CD4-positive, alpha-beta T cell treated with Interleukin-4 for 1 hour (primary cell): ENCODE data around the gene FKRP.

Source experiments
- DNase-seq, 2 donors: peaks; one replicate each; pipeline ENCODE4 v3.0.0-alpha.2; 2020 to 2022

Gene FKRP

DNA sequence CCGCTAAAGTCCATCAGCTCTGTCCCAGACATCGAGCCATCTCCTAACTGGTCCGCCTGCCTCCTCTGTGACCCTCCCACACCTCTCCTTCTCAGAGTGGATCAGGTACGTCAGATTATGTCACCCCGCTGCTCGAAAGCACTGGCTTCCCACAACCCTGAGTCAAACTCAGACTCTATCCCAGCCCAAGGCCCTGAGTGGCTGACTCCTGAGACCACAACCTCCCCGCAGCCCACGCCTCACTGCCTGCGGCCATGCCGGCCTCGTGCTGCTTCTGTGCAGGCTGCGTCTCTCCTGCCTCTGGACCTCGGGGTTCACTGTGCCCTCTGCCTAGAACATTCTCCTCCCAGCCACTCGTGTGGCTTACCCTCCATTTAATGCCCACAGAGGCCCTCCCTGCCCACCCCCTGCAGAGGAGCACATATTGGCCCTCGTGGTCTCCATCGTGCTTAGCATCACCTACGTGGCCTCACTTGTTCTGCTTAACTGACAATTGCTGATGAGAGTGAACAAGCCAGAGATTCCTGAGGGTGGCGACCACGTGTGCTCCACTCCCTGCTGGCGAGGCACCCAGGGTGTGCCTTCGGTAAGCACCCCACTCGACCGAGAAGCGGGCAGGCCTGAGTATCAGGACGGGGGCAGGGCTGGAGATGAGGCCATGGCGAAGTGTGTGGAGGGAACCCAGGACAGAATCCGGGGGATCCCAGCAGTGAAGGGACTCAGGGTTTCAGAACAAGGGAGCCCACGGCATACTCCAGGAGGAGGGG lies 13.5 kb upstream of the FKRP start:
- no peak for DNase-seq

DNA sequence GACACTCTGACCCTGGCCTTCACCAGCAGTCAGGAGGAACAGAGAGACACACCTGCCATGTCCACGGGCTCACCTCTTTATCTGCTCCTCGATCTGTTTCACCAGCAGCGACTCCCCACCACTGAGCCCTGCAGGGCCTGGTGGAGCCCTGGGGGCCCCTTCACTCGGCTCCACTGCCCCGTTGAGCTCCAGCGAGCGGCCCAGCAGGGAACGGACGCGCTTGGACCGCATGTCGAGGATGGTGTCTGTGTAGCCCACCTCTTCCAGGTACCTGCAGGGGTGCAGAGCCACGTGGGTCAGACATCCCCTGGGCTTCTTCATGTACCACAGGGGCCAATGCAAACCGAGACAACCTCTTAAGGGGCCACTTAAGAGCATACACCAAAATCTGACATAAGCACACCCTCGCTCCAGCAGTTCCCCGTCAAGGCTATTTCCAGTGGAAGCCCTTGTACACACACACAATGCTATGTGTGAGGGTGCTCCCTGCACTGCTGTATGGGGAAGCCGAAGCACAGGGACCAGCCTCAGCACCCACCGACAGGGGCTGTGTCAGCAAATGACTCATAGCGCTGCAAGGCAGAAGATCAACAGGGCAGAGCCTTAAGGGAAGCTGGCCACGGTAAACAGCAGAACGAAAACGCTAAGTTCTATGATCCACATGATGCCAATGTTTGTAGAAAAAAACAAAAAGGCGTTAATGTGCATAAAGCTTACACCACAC lies 12.7 kb upstream of the FKRP start:
- peak in 1 of 2 donors; percentile 71 for DNase-seq

DNA sequence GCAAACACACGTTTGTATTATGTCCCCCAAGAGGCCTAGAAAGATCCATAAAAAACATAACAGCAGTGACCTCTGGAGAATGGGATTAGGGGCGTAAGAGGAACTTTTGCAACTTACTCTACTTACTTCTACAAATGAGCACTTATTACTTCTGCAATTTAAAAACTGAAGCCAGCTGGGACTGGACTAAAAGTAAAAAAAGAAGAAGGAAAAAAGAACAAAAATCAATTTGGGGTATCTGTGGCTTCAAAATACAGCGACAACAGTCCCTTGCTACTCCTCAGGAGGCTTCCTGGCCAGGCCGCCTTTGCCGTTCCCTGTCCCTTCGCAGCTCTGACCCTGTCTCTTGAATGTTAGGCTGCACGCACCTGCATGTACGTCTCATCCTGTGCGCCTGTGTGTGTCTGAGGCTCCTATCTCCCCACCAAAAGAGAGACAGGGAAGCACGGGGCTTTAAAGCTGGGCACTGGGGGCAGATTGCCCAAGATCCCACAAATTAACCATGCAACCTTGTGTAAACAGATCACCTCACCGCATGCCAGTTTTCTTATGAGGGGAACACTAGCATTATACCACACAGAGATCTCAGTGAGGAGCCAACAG lies 12.1 kb upstream of the FKRP start:
- DNase-seq: no peak

DNA sequence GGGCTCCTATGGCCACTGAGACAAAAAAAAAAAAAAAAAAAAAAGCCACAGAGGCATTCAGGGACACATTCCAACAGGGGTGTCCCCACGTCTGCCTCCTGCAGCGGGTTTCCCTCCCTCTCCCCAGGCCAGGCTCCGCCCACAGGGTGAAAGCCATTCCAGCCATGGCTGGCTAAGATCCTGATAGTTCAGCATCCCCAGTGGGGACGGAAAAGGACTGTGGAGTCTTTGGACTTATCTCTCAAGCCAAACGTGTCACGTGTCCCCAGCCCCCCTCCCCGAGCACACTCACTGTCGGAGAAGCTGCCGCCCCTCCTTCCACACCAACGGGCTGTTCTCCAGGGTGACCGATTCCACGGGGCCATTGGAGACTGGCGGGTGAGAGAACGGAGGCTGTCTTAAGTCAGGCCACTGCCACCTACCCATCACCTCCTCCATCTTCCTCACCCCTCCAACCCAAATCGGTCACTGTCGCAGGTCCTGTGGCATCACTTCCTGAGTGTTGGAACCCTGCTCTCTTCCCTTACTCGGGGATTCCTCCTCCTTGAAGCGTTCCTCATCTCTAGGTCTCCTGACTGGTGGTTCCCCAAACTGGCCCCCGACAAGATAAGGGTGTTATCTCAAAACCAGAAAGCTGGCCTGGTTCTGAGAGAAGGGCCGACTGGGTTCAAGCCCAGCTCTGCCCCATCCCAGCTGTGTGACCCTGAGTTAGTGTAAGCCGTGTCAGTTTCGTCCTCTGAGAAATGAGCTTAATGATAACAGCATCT lies 9.1 kb upstream of the FKRP start:
- DNase-seq: no peak

DNA sequence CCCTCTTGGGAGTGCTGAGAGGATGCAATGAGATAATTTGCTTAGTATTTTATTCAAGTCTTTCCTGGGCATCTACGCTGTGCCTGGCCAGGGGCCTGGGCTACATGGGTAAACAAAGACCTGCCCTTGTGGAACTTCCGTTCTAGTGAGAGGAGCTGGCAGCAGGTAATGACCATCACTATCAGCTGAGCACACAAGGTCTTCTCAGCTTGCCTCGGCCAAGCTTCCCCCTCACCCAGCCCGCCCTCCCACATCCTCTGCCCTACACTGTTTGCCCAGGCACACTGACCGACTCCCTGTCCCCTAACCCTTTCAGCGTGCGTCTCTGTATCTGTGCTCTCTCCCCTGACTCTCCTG lies 8.6 kb upstream of the FKRP start:
- no peak for DNase-seq

DNA sequence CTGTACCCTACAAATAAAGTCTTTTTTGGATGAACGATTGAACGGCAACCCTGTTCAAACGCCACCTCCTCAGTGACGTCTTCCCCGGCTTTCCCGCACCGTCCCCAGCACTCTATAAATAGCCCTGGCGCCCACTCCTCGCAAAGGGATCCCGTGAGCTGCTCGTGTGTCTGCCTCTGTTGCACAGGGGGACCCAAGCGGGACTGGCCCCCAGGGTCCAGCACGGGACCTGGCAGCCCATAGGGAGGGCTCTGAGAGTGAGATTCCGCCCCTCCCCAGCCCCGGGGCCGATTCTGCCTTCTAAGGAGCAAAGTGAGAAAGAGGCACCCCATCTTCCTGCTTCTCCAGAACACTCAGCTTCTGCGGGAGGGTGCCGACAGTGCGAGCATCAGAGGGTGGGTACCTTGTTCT lies 8.1 kb upstream of the FKRP start:
- no peak for DNase-seq

DNA sequence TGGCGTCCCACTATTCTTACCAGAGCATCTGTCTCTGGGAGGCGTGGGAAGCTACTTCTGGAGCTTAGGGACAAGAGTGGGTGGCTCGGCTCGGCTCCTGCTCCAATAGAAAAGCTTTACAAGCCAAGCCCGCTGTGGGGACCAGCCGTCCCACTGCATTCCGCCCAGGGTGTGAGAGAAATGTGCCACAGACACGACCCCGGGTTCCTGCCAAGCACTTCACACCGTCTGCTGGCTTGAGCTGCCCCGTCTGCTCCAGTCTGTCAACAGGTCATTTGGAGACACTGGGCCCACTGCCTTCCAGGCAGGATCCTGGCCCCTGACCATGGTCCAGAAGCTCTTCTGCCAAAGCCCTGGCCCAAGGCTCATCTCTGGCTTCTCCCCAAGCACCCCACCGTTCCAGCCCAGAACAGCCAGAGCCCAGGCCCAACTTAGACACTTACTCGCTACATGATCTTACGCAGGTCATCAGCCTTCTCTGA lies 6.5 kb upstream of the FKRP start:
- DNase-seq: no peak

DNA sequence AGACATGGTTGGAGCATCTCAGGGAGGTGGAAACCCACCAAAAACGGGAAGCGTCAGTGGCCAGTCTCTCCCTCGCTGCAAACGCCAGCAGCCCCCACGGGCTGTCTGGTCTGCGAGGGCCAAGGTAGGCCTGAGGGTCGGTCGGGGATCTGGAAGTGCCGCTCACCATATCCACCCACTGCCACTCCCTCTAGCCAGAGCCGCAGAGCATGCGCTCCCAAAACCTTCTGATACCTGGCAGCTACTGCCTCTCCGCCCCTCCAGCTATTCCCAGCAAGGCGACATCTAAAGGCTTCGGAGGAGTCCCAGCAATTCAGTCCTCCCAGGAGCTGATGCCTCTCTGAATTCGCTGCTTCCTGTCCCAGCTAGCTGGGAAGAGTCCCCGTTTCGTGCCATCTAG lies 4.4 kb upstream of the FKRP start:
- no peak for DNase-seq

DNA sequence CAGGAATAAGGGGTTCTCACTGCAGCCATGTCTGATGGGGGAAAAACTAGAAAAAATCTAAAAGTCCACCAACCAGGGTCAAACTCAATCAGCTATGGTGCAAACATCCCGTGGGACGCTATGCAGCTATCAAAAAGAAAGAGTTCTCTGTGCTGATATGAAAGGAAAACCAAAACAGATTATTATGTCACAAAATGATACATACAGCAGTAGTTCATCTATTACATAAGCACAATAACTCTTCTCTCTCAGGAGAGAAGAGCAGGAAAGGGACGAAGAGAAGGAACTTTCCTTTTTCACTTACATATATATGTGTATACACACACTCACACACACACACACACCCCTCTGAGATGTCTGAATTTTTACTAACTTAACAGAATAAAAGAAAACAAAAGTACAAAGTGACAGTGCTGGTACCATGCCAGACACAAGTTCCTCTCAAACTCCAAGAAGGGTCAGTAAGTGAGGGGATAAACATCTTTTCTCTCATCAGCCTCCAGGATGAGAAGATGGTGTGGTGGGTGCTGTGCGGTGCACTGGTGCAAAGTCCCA lies 2.9 kb upstream of the FKRP start:
- no peak for DNase-seq

DNA sequence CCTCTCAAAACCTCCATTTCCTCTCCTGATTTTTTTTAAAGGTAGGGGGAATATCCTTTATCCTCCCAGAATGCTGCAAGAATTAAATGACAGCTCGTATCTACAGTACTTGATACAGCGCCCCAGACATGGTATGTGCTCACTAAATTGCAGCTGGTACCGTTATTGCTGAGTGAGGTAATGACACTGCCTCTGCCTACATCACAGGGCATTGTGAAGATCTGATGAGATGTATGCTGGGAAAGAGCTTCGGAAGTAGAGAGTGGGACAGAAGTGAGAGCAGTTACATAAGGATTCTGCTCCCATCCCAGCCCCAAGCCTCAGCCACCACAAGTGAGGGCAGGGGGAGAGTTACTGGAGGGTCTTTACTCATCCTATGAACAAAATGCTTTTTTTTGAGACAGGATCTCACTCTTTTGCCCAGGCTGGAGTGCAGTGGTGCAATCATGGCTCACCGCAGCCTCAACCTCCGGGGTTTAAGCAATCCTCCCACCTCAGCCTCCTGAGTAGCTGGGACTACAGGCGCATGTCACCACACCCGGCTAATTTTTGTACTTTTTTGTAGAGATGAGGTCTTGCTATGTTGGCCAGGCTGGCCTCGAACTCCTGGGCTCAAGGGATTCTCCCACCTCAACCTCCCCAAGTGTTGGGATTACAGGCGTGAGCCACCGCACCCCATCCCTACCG lies 1.7 kb upstream of the FKRP start:
- no peak for DNase-seq

DNA sequence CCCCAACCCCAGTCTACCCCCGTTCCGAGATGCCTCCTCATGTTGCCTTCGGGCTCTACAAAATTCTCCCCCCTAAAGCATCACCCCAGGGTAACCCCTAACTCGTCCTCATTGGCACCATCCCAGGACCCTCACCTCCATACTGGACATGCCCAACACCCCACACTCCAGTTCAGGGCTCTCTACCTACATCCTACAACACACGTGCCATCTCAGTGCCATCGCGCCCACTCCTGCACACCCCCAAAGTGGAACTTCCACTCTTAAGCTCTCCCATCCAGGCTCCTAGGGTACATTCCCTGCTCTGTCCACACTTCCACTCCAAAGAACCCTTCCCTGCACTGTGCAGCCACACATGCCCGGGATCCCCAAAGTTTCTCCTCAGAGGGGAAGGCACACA lies 827 bp upstream of the FKRP start:
- no peak for DNase-seq

DNA sequence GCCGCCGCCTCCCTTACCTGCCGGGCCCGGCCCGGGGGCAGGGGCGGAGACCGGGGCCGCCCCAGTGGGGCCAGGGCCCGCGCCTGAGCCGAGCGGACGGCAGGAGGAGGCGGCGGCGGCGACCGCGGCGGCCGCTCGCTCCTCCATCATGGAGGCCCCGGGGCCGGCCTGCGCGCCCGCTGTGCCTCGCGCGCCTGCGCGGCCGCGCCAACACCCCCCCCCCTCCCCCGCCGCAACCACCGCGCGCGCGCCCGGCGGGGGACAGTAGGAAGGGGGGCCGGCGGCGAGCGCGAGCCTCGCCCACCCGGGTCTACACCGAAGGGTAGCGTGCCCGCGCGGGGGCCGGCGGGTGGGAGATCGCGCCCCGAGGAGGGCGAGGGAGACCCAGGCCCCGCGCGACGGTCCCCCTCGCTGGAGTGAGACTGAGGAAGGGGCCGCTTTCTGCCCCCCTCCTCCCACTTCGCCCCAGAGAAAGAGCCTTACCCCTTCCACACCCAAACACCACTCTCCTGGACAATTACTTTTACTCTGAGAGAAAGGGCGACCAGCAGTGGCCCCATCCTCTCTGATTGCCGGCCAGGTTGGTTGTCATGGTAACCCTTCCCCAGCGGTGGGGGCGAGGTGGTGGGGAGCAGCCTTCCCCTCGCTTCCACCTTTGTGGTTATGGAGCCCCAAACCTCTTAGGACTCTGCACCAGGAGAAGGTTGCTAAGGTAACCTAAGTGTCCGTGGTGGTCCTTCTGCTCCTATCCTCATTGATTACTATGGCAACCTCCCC lies 612 bp downstream of the FKRP start, which contains the start of gene STRN4:
TSS of gene STRN4 (minus strand) at position 170 of the 777 bp plus-strand sequence. CDS start at position 150, 20 bp downstream.
- DNase-seq: peak; percentile 61 to 68

DNA sequence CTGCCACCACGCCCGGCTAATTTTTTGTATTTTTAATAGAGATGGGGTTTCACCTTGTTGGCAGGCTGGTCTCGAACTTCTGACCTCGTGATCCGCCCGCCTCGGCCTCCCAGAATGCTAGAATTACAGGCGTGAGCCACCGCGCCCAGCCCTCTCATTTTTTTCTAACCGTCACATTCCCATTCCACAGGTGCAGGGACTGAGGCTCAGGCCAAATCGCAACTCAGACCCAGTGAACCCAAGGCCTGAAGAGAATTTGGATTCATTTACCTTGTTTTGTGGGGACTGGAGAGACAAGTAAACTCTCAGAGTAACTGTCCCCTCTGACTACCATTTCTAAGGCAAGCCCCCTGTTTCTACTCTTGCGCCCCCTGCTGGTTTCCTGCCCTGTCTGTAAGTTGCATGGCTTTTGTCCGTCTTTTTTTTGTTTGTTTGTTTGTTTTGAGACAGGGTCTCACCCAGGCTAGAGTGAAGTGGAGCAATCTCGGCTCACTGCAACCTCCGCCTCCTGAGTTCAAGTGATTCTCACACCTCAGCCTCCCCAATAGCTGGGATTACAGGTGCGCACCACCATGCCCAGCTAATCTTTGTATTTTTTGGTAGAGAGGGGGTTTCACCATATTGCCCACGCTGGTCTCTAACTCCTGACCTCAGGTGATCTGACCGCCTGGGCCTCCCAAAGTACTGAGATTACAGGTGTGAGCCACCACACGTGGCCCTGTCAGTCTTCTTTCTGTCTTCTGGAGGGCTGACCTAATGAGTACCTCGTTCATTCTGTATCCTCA lies 2.7 kb downstream of the FKRP start:
- DNase-seq: peak; percentile 74 to 79

DNA sequence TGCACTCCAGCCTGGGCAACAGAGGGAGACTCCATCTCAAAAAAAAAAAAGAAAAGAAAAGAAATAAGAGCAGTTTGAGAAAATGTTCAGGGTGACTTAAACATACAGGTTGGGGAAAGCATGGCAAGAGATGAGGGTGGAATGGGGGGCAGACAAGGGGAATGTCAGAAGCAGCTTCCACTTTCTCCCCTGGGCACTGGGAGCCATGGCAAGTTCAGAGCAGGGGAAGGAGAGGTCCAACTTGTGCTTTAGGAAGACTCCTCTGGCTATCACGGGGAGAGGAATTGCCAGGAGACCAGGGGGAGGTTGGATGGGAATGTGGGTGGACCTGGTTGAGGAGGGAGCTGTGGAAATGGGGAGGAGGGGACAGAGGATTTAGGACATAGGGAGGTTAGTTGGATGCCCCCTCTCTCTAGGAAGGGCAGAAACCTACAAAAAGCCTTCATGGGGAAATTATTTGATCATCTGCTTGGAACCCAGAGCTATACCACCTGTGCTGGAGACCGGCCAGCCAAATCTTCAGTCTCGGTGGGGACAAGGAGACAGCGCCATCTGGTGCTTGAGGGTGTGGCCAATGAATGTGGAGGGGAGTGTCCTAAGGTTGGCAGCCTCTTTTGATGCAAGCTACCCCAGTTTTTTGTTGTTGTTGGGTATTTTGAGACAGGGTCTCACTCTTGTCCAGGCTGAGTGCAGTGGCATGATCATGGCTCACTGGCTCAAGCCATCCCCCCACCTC lies 7.7 kb downstream of the FKRP start:
- DNase-seq: peak; percentile 73 to 75

DNA sequence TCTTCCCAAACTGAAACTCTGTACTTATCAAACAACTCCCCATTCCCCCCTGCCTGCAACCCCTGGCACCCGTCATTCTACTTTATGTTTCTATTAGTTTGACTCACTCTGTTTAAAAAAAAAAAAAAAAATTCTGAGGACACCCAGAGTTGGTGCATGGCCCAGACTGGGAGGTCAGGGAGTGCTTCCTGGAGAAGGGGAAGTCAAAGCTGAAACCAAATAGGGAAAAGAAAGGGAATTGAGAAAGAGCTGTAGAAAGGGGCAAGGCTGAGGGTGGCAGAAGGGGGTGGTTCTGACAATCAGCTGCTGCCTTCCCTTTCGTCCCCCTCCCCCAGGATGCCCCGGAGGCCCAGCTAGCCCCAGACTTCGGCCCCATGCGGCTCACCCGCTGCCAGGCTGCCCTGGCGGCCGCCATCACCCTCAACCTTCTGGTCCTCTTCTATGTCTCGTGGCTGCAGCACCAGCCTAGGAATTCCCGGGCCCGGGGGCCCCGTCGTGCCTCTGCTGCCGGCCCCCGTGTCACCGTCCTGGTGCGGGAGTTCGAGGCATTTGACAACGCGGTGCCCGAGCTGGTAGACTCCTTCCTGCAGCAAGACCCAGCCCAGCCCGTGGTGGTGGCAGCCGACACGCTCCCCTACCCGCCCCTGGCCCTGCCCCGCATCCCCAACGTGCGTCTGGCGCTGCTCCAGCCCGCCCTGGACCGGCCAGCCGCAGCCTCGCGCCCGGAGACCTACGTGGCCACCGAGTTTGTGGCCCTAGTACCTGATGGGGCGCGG lies 9.4 kb downstream of the FKRP start:
- DNase-seq: no peak

DNA sequence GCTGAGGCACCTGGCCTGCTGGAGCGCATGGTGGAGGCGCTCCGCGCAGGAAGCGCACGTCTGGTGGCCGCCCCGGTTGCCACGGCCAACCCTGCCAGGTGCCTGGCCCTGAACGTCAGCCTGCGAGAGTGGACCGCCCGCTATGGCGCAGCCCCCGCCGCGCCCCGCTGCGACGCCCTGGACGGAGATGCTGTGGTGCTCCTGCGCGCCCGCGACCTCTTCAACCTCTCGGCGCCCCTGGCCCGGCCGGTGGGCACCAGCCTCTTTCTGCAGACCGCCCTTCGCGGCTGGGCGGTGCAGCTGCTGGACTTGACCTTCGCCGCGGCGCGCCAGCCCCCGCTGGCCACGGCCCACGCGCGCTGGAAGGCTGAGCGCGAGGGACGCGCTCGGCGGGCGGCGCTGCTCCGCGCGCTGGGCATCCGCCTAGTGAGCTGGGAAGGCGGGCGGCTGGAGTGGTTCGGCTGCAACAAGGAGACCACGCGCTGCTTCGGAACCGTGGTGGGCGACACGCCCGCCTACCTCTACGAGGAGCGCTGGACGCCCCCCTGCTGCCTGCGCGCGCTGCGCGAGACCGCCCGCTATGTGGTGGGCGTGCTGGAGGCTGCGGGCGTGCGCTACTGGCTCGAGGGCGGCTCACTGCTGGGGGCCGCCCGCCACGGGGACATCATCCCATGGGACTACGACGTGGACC lies 10.1 kb downstream of the FKRP start:
- DNase-seq: no peak

DNA sequence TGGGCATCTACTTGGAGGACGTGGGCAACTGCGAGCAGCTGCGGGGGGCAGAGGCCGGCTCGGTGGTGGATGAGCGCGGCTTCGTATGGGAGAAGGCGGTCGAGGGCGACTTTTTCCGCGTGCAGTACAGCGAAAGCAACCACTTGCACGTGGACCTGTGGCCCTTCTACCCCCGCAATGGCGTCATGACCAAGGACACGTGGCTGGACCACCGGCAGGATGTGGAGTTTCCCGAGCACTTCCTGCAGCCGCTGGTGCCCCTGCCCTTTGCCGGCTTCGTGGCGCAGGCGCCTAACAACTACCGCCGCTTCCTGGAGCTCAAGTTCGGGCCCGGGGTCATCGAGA lies 10.7 kb downstream of the FKRP start:
- DNase-seq: no peak

DNA sequence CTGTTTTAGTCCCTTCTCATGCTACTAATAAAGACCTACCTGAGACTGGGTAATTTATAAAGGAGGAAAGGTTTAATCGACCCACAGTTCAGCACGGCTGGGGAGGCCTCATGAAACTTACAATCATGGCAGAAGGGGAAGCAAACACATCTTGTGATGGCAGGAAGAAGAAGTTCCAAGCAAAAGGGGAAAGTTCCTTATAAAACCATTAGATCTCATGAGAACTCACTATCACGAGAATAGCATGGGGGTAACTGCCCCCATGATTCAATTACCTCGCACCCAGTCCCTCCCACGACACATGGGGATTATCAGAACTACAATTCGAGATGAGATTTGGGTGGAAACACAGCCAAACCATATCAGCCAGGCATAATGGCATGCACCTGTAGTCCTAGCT lies 13.3 kb downstream of the FKRP start:
- no peak for DNase-seq
